ENCODE measurements around the gene SPRING1. TPM values are rescaled to one million over a fixed set of nuclear protein-coding genes. Genes with fewer than 3 reads are reported as not detected.

The SPRING1 gene
- total and polyA plus RNA-seq, 2 of the 13 experiments (the other 11 are each of a cell fraction or from before 2014, with no cell fraction given), result 20.0 to 51.8 TPM

DNA sequence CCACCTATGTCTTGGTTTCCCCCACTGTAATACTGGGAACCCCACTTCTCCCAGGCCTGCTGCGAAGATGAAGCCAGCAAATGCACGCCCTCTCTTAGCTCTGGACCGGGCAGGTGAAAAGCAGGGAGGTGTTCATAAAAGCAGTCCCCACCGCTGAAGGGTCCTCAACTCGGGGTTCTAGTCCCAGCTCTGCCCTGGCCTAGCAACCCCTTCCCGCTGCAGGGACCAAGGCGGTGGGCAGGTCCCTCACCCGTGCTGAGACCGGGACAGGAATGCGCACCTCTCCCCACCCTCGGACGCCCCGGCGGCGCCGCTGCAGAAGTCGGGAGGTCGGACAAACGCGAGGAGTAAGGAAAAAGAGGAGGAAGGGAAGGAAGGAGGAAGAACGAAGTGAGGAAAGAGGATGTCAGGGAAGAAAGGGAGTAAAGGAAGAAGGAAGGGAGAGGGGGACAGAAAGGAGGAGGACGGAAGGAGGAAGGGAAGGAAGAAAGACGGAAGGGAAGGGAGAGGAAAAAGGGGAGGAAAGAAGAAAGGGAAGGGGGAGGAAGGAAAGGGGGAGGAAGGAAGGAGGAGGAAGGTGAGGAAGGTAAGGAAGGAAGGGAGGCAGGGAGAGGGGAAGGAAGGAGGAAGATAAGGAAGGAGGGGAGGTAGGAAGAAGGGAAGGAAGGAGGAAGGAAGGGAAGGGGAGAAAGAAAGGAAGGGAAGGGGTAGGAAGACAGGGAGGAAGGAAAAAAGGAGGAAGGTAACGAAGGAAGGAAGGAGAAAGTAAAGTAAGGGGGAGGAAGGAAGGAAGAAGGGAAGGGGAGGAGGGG, 701 bp downstream of the SPRING1 start (continued):
- TF ChIP-seq, protein P1, sequence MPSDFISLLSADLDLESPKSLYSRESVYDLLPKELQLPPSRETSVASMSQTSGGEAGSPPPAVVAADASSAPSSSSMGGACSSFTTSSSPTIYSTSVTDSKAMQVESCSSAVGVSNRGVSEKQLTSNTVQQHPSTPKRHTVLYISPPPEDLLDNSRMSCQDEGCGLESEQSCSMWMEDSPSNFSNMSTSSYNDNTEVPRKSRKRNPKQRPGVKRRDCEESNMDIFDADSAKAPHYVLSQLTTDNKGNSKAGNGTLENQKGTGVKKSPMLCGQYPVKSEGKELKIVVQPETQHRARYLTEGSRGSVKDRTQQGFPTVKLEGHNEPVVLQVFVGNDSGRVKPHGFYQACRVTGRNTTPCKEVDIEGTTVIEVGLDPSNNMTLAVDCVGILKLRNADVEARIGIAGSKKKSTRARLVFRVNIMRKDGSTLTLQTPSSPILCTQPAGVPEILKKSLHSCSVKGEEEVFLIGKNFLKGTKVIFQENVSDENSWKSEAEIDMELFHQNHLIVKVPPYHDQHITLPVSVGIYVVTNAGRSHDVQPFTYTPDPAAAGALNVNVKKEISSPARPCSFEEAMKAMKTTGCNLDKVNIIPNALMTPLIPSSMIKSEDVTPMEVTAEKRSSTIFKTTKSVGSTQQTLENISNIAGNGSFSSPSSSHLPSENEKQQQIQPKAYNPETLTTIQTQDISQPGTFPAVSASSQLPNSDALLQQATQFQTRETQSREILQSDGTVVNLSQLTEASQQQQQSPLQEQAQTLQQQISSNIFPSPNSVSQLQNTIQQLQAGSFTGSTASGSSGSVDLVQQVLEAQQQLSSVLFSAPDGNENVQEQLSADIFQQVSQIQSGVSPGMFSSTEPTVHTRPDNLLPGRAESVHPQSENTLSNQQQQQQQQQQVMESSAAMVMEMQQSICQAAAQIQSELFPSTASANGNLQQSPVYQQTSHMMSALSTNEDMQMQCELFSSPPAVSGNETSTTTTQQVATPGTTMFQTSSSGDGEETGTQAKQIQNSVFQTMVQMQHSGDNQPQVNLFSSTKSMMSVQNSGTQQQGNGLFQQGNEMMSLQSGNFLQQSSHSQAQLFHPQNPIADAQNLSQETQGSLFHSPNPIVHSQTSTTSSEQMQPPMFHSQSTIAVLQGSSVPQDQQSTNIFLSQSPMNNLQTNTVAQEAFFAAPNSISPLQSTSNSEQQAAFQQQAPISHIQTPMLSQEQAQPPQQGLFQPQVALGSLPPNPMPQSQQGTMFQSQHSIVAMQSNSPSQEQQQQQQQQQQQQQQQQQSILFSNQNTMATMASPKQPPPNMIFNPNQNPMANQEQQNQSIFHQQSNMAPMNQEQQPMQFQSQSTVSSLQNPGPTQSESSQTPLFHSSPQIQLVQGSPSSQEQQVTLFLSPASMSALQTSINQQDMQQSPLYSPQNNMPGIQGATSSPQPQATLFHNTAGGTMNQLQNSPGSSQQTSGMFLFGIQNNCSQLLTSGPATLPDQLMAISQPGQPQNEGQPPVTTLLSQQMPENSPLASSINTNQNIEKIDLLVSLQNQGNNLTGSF (CRISPR knock-in tag; IDR thresholded peaks at IDR 0.05), result no peak
- TF ChIP-seq U2AF2 (IDR thresholded peaks at IDR 0.05; ENCODE audit: low read depth, low read length) (peak; percentile 88; the same call in 1 of the 2 replicates), KDM5A (IDR thresholded peaks at IDR 0.05; ENCODE audit: borderline replicate concordance, low read length) (peak; percentile 28; the same call in 1 of the 2 replicates), SIN3B (IDR thresholded peaks at IDR 0.05; ENCODE audit: low read length) (no peak)
- TF ChIP-seq, protein P2, sequence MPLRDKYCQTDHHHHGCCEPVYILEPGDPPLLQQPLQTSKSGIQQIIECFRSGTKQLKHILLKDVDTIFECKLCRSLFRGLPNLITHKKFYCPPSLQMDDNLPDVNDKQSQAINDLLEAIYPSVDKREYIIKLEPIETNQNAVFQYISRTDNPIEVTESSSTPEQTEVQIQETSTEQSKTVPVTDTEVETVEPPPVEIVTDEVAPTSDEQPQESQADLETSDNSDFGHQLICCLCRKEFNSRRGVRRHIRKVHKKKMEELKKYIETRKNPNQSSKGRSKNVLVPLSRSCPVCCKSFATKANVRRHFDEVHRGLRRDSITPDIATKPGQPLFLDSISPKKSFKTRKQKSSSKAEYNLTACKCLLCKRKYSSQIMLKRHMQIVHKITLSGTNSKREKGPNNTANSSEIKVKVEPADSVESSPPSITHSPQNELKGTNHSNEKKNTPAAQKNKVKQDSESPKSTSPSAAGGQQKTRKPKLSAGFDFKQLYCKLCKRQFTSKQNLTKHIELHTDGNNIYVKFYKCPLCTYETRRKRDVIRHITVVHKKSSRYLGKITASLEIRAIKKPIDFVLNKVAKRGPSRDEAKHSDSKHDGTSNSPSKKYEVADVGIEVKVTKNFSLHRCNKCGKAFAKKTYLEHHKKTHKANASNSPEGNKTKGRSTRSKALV (CRISPR knock-in tag; IDR thresholded peaks at IDR 0.05), result no peak

Measured in HepG2 (cell line).